HCT116 (cell line): ENCODE data around the gene NFIA. TPM values are rescaled to one million over a fixed set of nuclear protein-coding genes. Genes with fewer than 3 reads are reported as not detected.

Source experiments
- ATAC-seq: fragments of 200-7000 bp; cut with Tn5 transposase; 2 replicates; pipeline ENCODE4 v1.9.1; 2020; ENCODE audit warnings: mild to moderate bottlenecking, moderate library complexity
- BruUV-seq: library from RNA; stranded (reverse); fragments of 400-500 nt; replicated peaks from 2 replicates; lab custom pipeline; 2021; lab: Mats Ljungman, UMichigan
- CTCF ChIA-PET: fragments of 300-600 bp; sonication (Branson Sonifier 250); formaldehyde crosslinking; loops from one replicate; lab custom pipeline; 2021; ENCODE audit warnings: antibody characterized with exemption; lab: Charles Lee
- POLR2A ChIA-PET: fragments of 300-600, 350-600 bp; sonication (Branson Sonifier 250); formaldehyde crosslinking; loops from one replicate; lab custom pipeline; 2021; ENCODE audit warnings: antibody characterized with exemption; lab: Charles Lee
- RAD21 ChIA-PET, 2 experiments: fragments of 300-600 bp; sonication (Branson Sonifier 250); formaldehyde crosslinking; loops; one replicate each; lab custom pipeline; 2023; ENCODE audit warnings: low total read pairs in 2 of 2; ENCODE audit not compliant: uncharacterized antibody in 2 of 2, unreplicated experiment in 2 of 2, low non-redundant PET in 1 of 2; lab: Charles Lee
- DNase-seq: peaks from one replicate; pipeline ENCODE4 v3.0.0-alpha.2; 2010; ENCODE audit warnings: low read depth, low spot score
- H2AFZ ChIP-seq: fragments of 200-600 bp; shearing (Covaris generic), sonication (generic); 2 replicates; pipeline ENCODE4 v1.6.1; 2017; ENCODE audit warnings: low read depth, mixed run types, mixed read lengths, antibody characterized with exemption, low read length; ENCODE audit not compliant: poor library complexity, severe bottlenecking
- H3K27ac ChIP-seq: 2 replicates; pipeline ENCODE4 v1.5.1; 2012; ENCODE audit warnings: low read depth, low read length
- H3K27me3 ChIP-seq: fragments of 200-600 bp; sonication (generic); 2 replicates; pipeline ENCODE4 v1.6.1; 2016; ENCODE audit warnings: mixed run types, low read length, mixed read lengths; ENCODE audit not compliant: insufficient read depth
- H3K36me3 ChIP-seq, 2 experiments: fragments of 200-500 bp in 1 of 2; fragments of 200-600 bp in 1 of 2; sonication (Bioruptor generic) in 1 of 2; sonication (generic) in 1 of 2; 2 replicates each; pipeline versions ENCODE4 v1.5.1 to v1.6.1; 2014 to 2016; ENCODE audit warnings: low read length in 2 of 2, inconsistent platforms in 1 of 2, mixed read lengths in 1 of 2, mixed run types in 1 of 2; ENCODE audit not compliant: insufficient read depth in 2 of 2, control insufficient read depth in 1 of 2
- H3K4me1 ChIP-seq, 2 experiments: fragments of 200-600 bp in 1 of 2; sonication (generic) in 1 of 2; 2 replicates each; pipeline versions ENCODE4 v1.5.1 to v1.6.1; 2012 to 2017; ENCODE audit warnings: low read length in 2 of 2, inconsistent platforms in 1 of 2, mild to moderate bottlenecking in 1 of 2, mixed read lengths in 1 of 2, mixed run types in 1 of 2, moderate library complexity in 1 of 2; ENCODE audit not compliant: insufficient read depth in 2 of 2, control insufficient read depth in 1 of 2
- H3K4me2 ChIP-seq: fragments of 200-600 bp; sonication (generic); 2 replicates; pipeline ENCODE4 v1.6.1; 2017; ENCODE audit warnings: mixed run types, low read length, mixed read lengths
- H3K4me3 ChIP-seq, 2 experiments: fragments of 200-600 bp in 1 of 2; sonication (generic) in 1 of 2; replicated peaks in 1 of 2; 2 replicates each; pipeline ENCODE4 v1.5.1; 2011 to 2016; ENCODE audit warnings: low read length in 2 of 2, control low read depth in 1 of 2, low read depth in 1 of 2, mild to moderate bottlenecking in 1 of 2, mixed read lengths in 1 of 2, mixed run types in 1 of 2
- H3K79me2 ChIP-seq: fragments of 200-600 bp; sonication (generic); 2 replicates; pipeline ENCODE4 v1.6.1; 2017; ENCODE audit warnings: mild to moderate bottlenecking, mixed run types, low read length, moderate library complexity, mixed read lengths; ENCODE audit not compliant: insufficient read depth
- H3K9ac ChIP-seq: fragments of 200-600 bp; sonication (generic); 2 replicates; pipeline ENCODE4 v1.6.1; 2016; ENCODE audit warnings: low read length, mixed read lengths
- H3K9me2 ChIP-seq: fragments of 200-600 bp; sonication (generic), shearing (Covaris generic); 2 replicates; pipeline ENCODE4 v1.6.1; 2017; ENCODE audit warnings: mixed run types, mild to moderate bottlenecking, moderate library complexity; ENCODE audit not compliant: insufficient read depth
- H3K9me3 ChIP-seq, 2 experiments: fragments of 200-500 bp in 1 of 2; fragments of 200-600 bp in 1 of 2; sonication (Bioruptor generic) in 1 of 2; sonication (generic) in 1 of 2; 2 replicates each; pipeline ENCODE4 v1.6.1; 2014 to 2017; ENCODE audit warnings: low read length in 2 of 2, mixed read lengths in 2 of 2, inconsistent platforms in 1 of 2, low read depth in 1 of 2, mild to moderate bottlenecking in 1 of 2, mixed run types in 1 of 2, moderate library complexity in 1 of 2; ENCODE audit not compliant: control insufficient read depth in 1 of 2, insufficient read depth in 1 of 2
- H4K20me1 ChIP-seq: fragments of 200-600 bp; sonication (generic), shearing (Covaris generic); 2 replicates; pipeline ENCODE4 v1.6.1; 2017; ENCODE audit warnings: mixed run types, mild to moderate bottlenecking, moderate library complexity; ENCODE audit not compliant: insufficient read depth
- CBX3 ChIP-seq: IDR thresholded peaks from 2 replicates; pipeline ENCODE4 v1.6.1; 2012; ENCODE audit warnings: low read depth
- CEBPB ChIP-seq: IDR thresholded peaks from 2 replicates; pipeline ENCODE4 v1.6.1; 2012; ENCODE audit warnings: low read depth
- EGR1 ChIP-seq: IDR thresholded peaks from 2 replicates; pipeline ENCODE4 v1.6.1; 2012; ENCODE audit warnings: low read depth
- ELF1 ChIP-seq: IDR thresholded peaks from 2 replicates; pipeline ENCODE4 v1.6.1; 2012; ENCODE audit warnings: low read depth, borderline replicate concordance
- EZH2 ChIP-seq: fragments of 200-600 bp; sonication (generic); IDR thresholded peaks from 2 replicates; pipeline ENCODE4 v1.6.1; 2017; ENCODE audit warnings: antibody characterized with exemption, mixed run types
- JUND ChIP-seq: IDR thresholded peaks from 2 replicates; pipeline ENCODE4 v1.6.1; 2012
- POLR2A ChIP-seq: IDR thresholded peaks from 2 replicates; pipeline ENCODE4 v1.7.0; 2011; ENCODE audit warnings: borderline replicate concordance; ENCODE audit not compliant: insufficient read depth, insufficient read length; ENCODE audit errors: extremely low read depth
- POLR2AphosphoS5 ChIP-seq: IDR thresholded peaks from 2 replicates; pipeline ENCODE4 v1.6.1; 2011; ENCODE audit warnings: mild to moderate bottlenecking, low read depth, low read length, moderate library complexity
- RAD21 ChIP-seq: IDR thresholded peaks from 2 replicates; pipeline ENCODE4 v1.6.1; 2012; ENCODE audit warnings: low read depth, mild to moderate bottlenecking
- SIN3A ChIP-seq: IDR thresholded peaks from 2 replicates; pipeline ENCODE4 v1.6.1; 2012; ENCODE audit warnings: low read depth
- SP1 ChIP-seq: IDR thresholded peaks from 2 replicates; pipeline ENCODE4 v1.6.1; 2012; ENCODE audit warnings: low read depth
- SRF ChIP-seq: IDR thresholded peaks from 2 replicates; pipeline ENCODE4 v1.6.1; 2012; ENCODE audit warnings: low read depth
- TCF7L2 ChIP-seq: IDR thresholded peaks from 2 replicates; pipeline ENCODE4 v1.7.0; 2011; ENCODE audit warnings: borderline replicate concordance, inconsistent platforms; ENCODE audit not compliant: insufficient read depth, insufficient read length; ENCODE audit errors: extremely low read depth
- YY1 ChIP-seq: IDR thresholded peaks from 2 replicates; pipeline ENCODE4 v1.6.1; 2011; ENCODE audit warnings: low read length, low read depth, moderate library complexity, mild to moderate bottlenecking; ENCODE audit not compliant: insufficient replicate concordance; ENCODE audit errors: extremely low read depth
- ZFX ChIP-seq: fragments of 450-650 bp; IDR thresholded peaks from 2 replicates; pipeline ENCODE4 v1.6.1; 2017
- intact Hi-C: fragments of 100-400 bp; cut with micrococcal nuclease; formaldehyde crosslinking; loops from 2 replicates; pipeline ENCODE4 v1.10.0; 2022
- total RNA-seq: library from RNA; stranded (reverse); gene quantifications from one replicate; pipeline ENCODE4 v1.2.1, GENCODE V29; 2021; ENCODE audit not compliant: unreplicated experiment

Gene NFIA
- total RNA-seq, 1 experiment from 2014 or later: 17.2 TPM

DNA sequence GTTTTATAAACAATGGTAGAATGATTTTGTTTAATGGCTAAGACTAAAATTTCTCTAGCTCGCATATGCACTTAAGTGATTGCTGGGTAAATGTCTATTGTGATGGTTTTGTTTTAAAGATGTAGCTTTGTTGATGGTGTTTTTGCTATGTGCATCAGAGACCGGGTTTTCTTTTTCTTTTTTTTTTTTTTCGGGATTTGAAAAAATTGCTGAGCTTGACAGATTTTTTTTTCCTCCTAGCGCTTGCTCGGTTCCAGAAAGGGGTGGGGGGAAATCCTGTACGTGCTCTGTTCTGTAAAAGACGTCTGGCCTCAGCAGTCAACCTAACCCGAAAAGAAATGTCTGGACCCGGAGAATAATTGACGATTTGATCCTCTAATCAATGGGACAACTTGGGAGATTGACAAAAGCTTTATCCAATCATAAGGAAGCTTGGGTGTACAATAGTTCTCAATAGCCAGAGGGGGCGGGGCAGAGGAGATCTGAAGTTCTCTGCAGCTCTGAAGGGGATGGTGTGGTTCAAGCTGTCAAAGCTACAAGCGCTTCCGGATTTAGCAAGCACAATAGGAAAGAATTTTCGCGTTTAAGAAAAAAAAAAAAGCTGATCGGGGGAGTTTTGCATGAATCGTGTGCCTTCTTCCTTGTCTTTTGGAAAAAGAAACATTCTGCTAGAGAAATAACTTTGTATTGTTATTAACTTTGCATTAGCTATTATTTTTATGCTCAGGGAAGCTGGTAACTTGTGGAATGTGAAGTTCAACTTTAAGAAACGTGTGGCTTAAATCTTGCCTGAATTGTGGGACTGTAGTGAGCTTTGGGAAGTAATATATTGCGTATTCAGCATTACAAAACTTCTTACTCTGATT is 4.5 kb upstream of the NFIA start:
- Histone ChIP-seq H3K4me1 (peaks cover 35 to 52% of the 10 kb centered on the region in 2 experiments), H3K27me3 (no peaks in the 10 kb centered on the region), H3K9ac (peak overlapping the region; percentile 69), H3K4me3 (peak overlapping the region; percentile 50 to 68), H3K27ac (peak overlapping the region; percentile 81; the same call in 1 of the 2 replicates), H3K36me3 (no peaks in the 10 kb centered on the region), H2AFZ (peak overlapping the region; percentile 99), H3K9me3 (no peaks in the 10 kb centered on the region), H3K9me2 (no peaks in the 10 kb centered on the region), H3K4me2 (peak overlapping the region; percentile 91), H3K79me2 (no peaks in the 10 kb centered on the region; the same call in 1 of the 2 replicates), H4K20me1 (no peaks in the 10 kb centered on the region)
- ChIA-PET CTCF (interaction anchor here (0.6 to 2.8 kb wide), 3 partner anchors 19 to 99 kb away, joined by 3 to 29 read pairs (median 8); no protein-coding TSS in a partner anchor), RAD21 (interaction anchor here in 1 of 2 experiments (1.2 kb wide), 1 partner anchor 166 kb away, joined by 3 read pairs; no protein-coding TSS in a partner anchor), POLR2A (interaction anchor here (0.7 to 1.0 kb wide), 2 partner anchors 11 to 23 kb away, joined by 3 read pairs; no protein-coding TSS in a partner anchor)
- peak; percentile 100 for DNase-seq
- no peak for TF ChIP-seq EGR1
- no peak for TF ChIP-seq POLR2A
- TF ChIP-seq SRF: 0 out of 2 replicates have a peak, but pooled peaks have one; percentile 40
- TF ChIP-seq SP1: peak; percentile 98
- TF ChIP-seq POLR2AphosphoS5: peak; percentile 38
- TF ChIP-seq CEBPB: no peak
- no peak for TF ChIP-seq CBX3
- peak; percentile 52; the same call in 1 of the 2 replicates for TF ChIP-seq ELF1
- peak; percentile 58 for TF ChIP-seq TCF7L2
- TF ChIP-seq SIN3A: 0 out of 2 replicates have a peak, but pooled peaks have one; percentile 33
- TF ChIP-seq JUND: no peak
- TF ChIP-seq ZFX: no peak
- peak; percentile 41 for TF ChIP-seq YY1
- 0 out of 2 replicates have a peak, but pooled peaks have one; percentile 13 for TF ChIP-seq RAD21
- no peak for TF ChIP-seq EZH2
- intact Hi-C loops: loop anchor here (1.0 kb wide), 1 partner anchor 21 kb away; no protein-coding TSS in a partner anchor
- TSS peak; percentile 56 for BruUV-seq
- peak; percentile 62 for ATAC-seq
